HG03103 (cell line): ENCODE data around the gene MAGEA9.
A peak's percentile ranks its signal among the peaks of the same experiment; 100 is the strongest.
"Not testable (repeated sequence)": the region's sequence is repeated elsewhere in the genome, so short reads cannot be mapped to it uniquely, and the experiment has no call there.

ENCODE experiments used
- ATAC-seq: cut with Tn5 transposase; IDR thresholded peaks from one replicate; pipeline ENCODE4 v1.9.1; 2021; ENCODE audit warnings: low read depth; ENCODE audit not compliant: unreplicated experiment

MAGEA9 gene

GRCh38 chrX:149781727-149782126, at the start of gene MAGEA9:
MAGEA9 (plus strand) TSS chrX:149781930; CDS start chrX:149786211, 4,281 bp downstream.
- ATAC-seq = not testable (repeated sequence)

GRCh38 chrX:149742269-149742668, 39.5 kb upstream of the MAGEA9 start:
- ATAC-seq = not testable (repeated sequence)

- not testable (repeated sequence) for ATAC-seq
Measured at GRCh38 chrX:149746390-149747007, 35.2 kb upstream of the MAGEA9 start.

GRCh38 chrX:149757206-149758067, 24.3 kb upstream of the MAGEA9 start:
- ATAC-seq = no peak

- ATAC-seq = no peak
Measured at GRCh38 chrX:149758068-149758714, 23.5 kb upstream of the MAGEA9 start.

- not testable (repeated sequence) for ATAC-seq
Measured at GRCh38 chrX:149758715-149759078, 23.0 kb upstream of the MAGEA9 start.

GRCh38 chrX:149759824-149760223, 21.9 kb upstream of the MAGEA9 start:
- ATAC-seq = no peak

GRCh38 chrX:149760965-149761364, 20.8 kb upstream of the MAGEA9 start:
- no peak for ATAC-seq

GRCh38 chrX:149761858-149762674, 19.7 kb upstream of the MAGEA9 start:
- ATAC-seq = not testable (repeated sequence)

- ATAC-seq = no peak
Measured at GRCh38 chrX:149762696-149763614, 18.8 kb upstream of the MAGEA9 start.

- not testable (repeated sequence) for ATAC-seq
Measured at GRCh38 chrX:149770344-149770743, 11.4 kb upstream of the MAGEA9 start.

- not testable (repeated sequence) for ATAC-seq
Measured at GRCh38 chrX:149773026-149773425, 8.7 kb upstream of the MAGEA9 start.

- not testable (repeated sequence) for ATAC-seq
Measured at GRCh38 chrX:149773768-149774167, 8.0 kb upstream of the MAGEA9 start, which contains the start of gene HSFX1. HSFX1 (plus strand) TSS chrX:149774068; CDS start chrX:149774682, 614 bp downstream.

GRCh38 chrX:149777999-149778398, 3.7 kb upstream of the MAGEA9 start:
- ATAC-seq = not testable (repeated sequence)

- peak; percentile 99 for ATAC-seq
Measured at GRCh38 chrX:149795531-149795930, 13.8 kb downstream of the MAGEA9 start.

- ATAC-seq = no peak
Measured at GRCh38 chrX:149799095-149799714, 17.5 kb downstream of the MAGEA9 start.

GRCh38 chrX:149799938-149800337, 18.2 kb downstream of the MAGEA9 start:
- ATAC-seq = no peak

GRCh38 chrX:149803458-149804062, 21.8 kb downstream of the MAGEA9 start:
- ATAC-seq = no peak
